Sigmoid colon (tissue), 7 donors: ENCODE measurements around the gene CAMTA1. TPM values are rescaled to one million over a fixed set of nuclear protein-coding genes. Genes with fewer than 3 reads are reported as not detected.

Experiments
- DNase-seq: peaks from one replicate; pipeline ENCODE4 v3.0.0-alpha.2; 2019
- H3K27ac ChIP-seq, 4 donors: fragments of 200-600 bp; sonication (generic); one replicate each; pipeline ENCODE4 v1.5.1; 2016 to 2019; ENCODE audit warnings: mild to moderate bottlenecking in 1 of 4
- H3K27me3 ChIP-seq, 3 donors: fragments of 200-600 bp; sonication (generic); one replicate each; pipeline ENCODE4 v1.5.1; 2019; ENCODE audit warnings: mild to moderate bottlenecking in 1 of 3
- H3K36me3 ChIP-seq, 4 donors: fragments of 200-600 bp; sonication (generic); one replicate each; pipeline ENCODE4 v1.5.1; 2016 to 2019
- H3K4me1 ChIP-seq, 4 donors: fragments of 200-600 bp; sonication (generic); one replicate each; pipeline ENCODE4 v1.5.1; 2017 to 2019
- H3K4me3 ChIP-seq, 4 donors: fragments of 200-600 bp; sonication (generic); one replicate each; pipeline ENCODE4 v1.5.1; 2017 to 2019; ENCODE audit warnings: mild to moderate bottlenecking in 2 of 4, moderate library complexity in 1 of 4
- H3K9me3 ChIP-seq, 4 donors: fragments of 200-600 bp in 3 of 4; sonication (generic) in 3 of 4; one replicate each; pipeline versions ENCODE4 v1.5.1 to v1.6.1; 2013 to 2019
- EP300 ChIP-seq, 4 donors: sonication (generic); formaldehyde crosslinking; IDR thresholded peaks; one replicate each; pipeline ENCODE4 v1.6.1; 2017; ENCODE audit warnings: antibody characterized with exemption in 4 of 4
- POLR2A ChIP-seq, 2 donors: fragments of 450-650 bp; IDR thresholded peaks; one replicate each; pipeline ENCODE4 v1.6.1; 2016; ENCODE audit warnings: antibody characterized with exemption in 2 of 2, mild to moderate bottlenecking in 2 of 2, moderate library complexity in 2 of 2
- POLR2AphosphoS5 ChIP-seq, 4 donors: sonication (generic); formaldehyde crosslinking; IDR thresholded peaks; one replicate each; pipeline ENCODE4 v1.6.1; 2017; ENCODE audit warnings: antibody characterized with exemption in 4 of 4
- whole genome bisulfite sequencing, 2 donors: extraction: QIAGEN DNeasy Blood & Tissue Kit; methylation state at CpG; one replicate each; pipeline ENCODE4 v1.1.7; 2013; 5-methylcytosine and 5-hydroxymethylcytosine counted together
- intact Hi-C: fragments of 100-400 bp; cut with DNase I; formaldehyde crosslinking; loops from one replicate; pipeline ENCODE4 v1.15.1; 2023
- polyA plus RNA-seq, 3 donors: library from polyadenylated mRNA; stranded (reverse); fragments of 200-250 nt; gene quantifications; one replicate each; pipeline ENCODE4 v1.2.3, GENCODE V29; 2013
- total RNA-seq, 4 donors: library from RNA; depleted of rRNA; stranded (reverse); fragments of >200 nt; gene quantifications; one replicate each; pipeline ENCODE4 v1.1.0, GENCODE V29; 2016
- TF ChIP-seq, protein P1 (sequence below), 4 experiments: fragments of 450-650 bp in 3 of 4; fragments of 200-600 bp in 1 of 4; IDR thresholded peaks; one replicate each; pipeline ENCODE4 v1.5.1; 2016 to 2019; ENCODE audit warnings: antibody characterized with exemption in 4 of 4, mild to moderate bottlenecking in 3 of 4, moderate library complexity in 2 of 4
- donor health status: healthy with polysubstance abuse.
- donor health status: Bipolar disorder and iron deficiency.
- donor health status: healthy.

Gene CAMTA1
- total and polyA plus RNA-seq, 7 donors = 97.9 to 196 (median 177) TPM

- intact Hi-C loops = no loop called here
These were observed 223.1 kb downstream of the CAMTA1 start for GRCh38 chr1:7008331-7008730.

DNA sequence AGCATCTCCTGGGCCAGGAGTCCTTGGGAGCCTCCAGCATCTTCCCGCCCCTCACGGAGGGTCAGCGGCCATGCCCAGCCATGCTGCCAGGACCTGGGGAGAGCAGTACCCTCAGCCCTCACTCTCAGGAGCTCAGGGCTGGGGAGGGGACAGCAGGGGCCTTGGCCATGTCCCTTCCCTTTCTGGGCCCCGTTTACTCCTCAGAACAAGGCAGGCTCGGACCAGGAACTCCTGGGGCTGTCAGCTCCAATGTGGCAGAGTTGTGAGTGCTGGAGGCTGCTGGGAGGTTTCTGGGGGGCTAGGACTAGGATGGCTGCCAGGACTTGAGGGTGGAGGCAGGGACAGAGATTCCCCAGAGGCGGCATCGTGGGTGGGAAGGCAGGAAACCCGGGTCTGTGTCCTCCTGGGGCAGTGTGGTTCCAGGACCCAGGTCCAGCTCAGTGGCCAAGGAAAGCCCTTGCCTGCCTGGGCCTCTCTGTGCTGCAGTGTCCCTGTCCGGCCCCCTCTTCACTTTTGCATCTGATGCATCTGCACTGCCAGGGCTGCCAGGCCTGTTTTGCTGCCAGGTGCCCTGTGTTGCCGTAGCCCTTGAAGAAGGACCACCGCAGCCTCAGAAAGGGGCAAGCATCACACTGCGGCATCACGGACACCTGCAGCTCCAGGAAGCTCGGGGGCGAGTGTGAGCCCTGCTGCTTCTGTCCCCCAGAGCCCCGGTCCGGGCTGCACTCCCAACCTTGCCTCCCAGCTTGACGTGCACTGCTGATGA, 223.9 kb downstream of the CAMTA1 start:
- DNase-seq = no peak
- Histone ChIP-seq H3K4me3 (no peak overlapping the region), H3K4me1 (no peaks in the 10 kb centered on the region), H3K9me3 (no peaks in the 10 kb centered on the region), H3K36me3 (no peaks in the 10 kb centered on the region), H3K27ac (no peak overlapping the region), H3K27me3 (no peaks in the 10 kb centered on the region)
- 80 to 85% methylated on average over 18 of the region's 18 CpGs for WGBS, 2 donors
- intact Hi-C loops = no loop called here
- TF ChIP-seq POLR2A (IDR thresholded peaks at IDR 0.05) = no peak
- TF ChIP-seq EP300 (IDR thresholded peaks at IDR 0.05) = no peak
- no peak for TF ChIP-seq POLR2AphosphoS5 (IDR thresholded peaks at IDR 0.05)
- TF ChIP-seq, protein P1, sequence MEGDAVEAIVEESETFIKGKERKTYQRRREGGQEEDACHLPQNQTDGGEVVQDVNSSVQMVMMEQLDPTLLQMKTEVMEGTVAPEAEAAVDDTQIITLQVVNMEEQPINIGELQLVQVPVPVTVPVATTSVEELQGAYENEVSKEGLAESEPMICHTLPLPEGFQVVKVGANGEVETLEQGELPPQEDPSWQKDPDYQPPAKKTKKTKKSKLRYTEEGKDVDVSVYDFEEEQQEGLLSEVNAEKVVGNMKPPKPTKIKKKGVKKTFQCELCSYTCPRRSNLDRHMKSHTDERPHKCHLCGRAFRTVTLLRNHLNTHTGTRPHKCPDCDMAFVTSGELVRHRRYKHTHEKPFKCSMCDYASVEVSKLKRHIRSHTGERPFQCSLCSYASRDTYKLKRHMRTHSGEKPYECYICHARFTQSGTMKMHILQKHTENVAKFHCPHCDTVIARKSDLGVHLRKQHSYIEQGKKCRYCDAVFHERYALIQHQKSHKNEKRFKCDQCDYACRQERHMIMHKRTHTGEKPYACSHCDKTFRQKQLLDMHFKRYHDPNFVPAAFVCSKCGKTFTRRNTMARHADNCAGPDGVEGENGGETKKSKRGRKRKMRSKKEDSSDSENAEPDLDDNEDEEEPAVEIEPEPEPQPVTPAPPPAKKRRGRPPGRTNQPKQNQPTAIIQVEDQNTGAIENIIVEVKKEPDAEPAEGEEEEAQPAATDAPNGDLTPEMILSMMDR (IDR thresholded peaks at IDR 0.05) = no peak

More at GRCh38 chr1:7008331-7008730, 223.1 kb downstream of the CAMTA1 start:
- no peak overlapping the region for H3K27ac ChIP-seq
- H3K9me3 ChIP-seq = no peaks in the 10 kb centered on the region
- no peaks in the 10 kb centered on the region for H3K36me3 ChIP-seq
- TF ChIP-seq EP300 (IDR thresholded peaks at IDR 0.05) = no peak
- TF ChIP-seq, protein P1 (IDR thresholded peaks at IDR 0.05) = no peak
- no peak for TF ChIP-seq POLR2AphosphoS5 (IDR thresholded peaks at IDR 0.05)
- no peak for TF ChIP-seq POLR2A (IDR thresholded peaks at IDR 0.05)
- WGBS, 2 donors = 86 to 92% methylated on average over 10 of the region's 10 CpGs
- no peak for DNase-seq
- H3K4me3 ChIP-seq = no peak overlapping the region
- no peaks in the 10 kb centered on the region for H3K27me3 ChIP-seq
- no peaks in the 10 kb centered on the region for H3K4me1 ChIP-seq

GRCh38 chr1:7009741-7010525, 224.7 kb downstream of the CAMTA1 start:
- H3K4me3 ChIP-seq = no peak overlapping the region
- no peak for DNase-seq
- TF ChIP-seq POLR2A (IDR thresholded peaks at IDR 0.05) (no peak), POLR2AphosphoS5 (IDR thresholded peaks at IDR 0.05) (no peak), EP300 (IDR thresholded peaks at IDR 0.05) (no peak)
- TF ChIP-seq, protein P1 (IDR thresholded peaks at IDR 0.05) = no peak
- no peaks in the 10 kb centered on the region for H3K36me3 ChIP-seq
- H3K27me3 ChIP-seq = no peaks in the 10 kb centered on the region
- intact Hi-C loops = no loop called here
- 76 to 81% methylated on average over 16 of the region's 16 CpGs for WGBS, 2 donors
- no peaks in the 10 kb centered on the region for H3K9me3 ChIP-seq
- H3K4me1 ChIP-seq = no peaks in the 10 kb centered on the region
- H3K27ac ChIP-seq = no peak overlapping the region

GRCh38 chr1:7010534-7011200, 225.4 kb downstream of the CAMTA1 start:
- DNase-seq = no peak
- 79 to 87% methylated on average over 13 of the region's 13 CpGs for WGBS, 2 donors
- H3K27ac ChIP-seq = no peak overlapping the region

More at GRCh38 chr1:7010534-7011200, 225.4 kb downstream of the CAMTA1 start:
- TF ChIP-seq, protein P1 (IDR thresholded peaks at IDR 0.05) = no peak
- TF ChIP-seq POLR2A (IDR thresholded peaks at IDR 0.05) (no peak), POLR2AphosphoS5 (IDR thresholded peaks at IDR 0.05) (no peak), EP300 (IDR thresholded peaks at IDR 0.05) (no peak)
- H3K4me3 ChIP-seq = no peak overlapping the region
- H3K27me3 ChIP-seq = no peaks in the 10 kb centered on the region
- intact Hi-C loops = no loop called here
- no peaks in the 10 kb centered on the region for H3K36me3 ChIP-seq
- H3K4me1 ChIP-seq = no peaks in the 10 kb centered on the region
- no peaks in the 10 kb centered on the region for H3K9me3 ChIP-seq
